ENCODE data around the gene DHCR24.

DNA sequence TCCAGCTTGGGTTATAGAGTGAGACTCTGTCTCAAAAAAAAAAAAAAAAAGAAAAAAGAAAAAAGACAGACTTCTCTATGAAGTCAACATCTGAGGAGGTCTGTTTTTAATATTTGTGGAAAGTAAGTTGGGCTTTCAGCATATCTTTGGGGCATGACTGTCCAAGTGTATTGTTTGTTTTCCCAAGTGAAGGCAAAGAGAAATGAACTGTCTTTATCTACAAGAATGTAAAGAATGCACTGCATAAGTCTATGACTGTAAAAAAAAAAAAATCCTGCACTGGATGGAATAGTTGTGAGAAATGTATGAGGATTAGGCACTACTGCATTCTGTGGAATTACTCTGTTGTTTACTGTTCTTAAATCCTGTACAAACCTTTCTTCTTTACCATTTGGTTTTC is 47.9 kb upstream of the DHCR24 start:
- TF ChIP-seq, protein P1, sequence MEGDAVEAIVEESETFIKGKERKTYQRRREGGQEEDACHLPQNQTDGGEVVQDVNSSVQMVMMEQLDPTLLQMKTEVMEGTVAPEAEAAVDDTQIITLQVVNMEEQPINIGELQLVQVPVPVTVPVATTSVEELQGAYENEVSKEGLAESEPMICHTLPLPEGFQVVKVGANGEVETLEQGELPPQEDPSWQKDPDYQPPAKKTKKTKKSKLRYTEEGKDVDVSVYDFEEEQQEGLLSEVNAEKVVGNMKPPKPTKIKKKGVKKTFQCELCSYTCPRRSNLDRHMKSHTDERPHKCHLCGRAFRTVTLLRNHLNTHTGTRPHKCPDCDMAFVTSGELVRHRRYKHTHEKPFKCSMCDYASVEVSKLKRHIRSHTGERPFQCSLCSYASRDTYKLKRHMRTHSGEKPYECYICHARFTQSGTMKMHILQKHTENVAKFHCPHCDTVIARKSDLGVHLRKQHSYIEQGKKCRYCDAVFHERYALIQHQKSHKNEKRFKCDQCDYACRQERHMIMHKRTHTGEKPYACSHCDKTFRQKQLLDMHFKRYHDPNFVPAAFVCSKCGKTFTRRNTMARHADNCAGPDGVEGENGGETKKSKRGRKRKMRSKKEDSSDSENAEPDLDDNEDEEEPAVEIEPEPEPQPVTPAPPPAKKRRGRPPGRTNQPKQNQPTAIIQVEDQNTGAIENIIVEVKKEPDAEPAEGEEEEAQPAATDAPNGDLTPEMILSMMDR (conservative IDR thresholded peaks at IDR 0.05 in 1 of 2, IDR thresholded peaks at IDR 0.05 in 1 of 2; ENCODE audit: extremely low read depth in 1 of 2, insufficient read depth in 1 of 2, low read depth in 1 of 2, low read length in 2 of 2), result no peak
- no peak for TF ChIP-seq EZH2 (IDR thresholded peaks at IDR 0.05; ENCODE audit: borderline replicate concordance, low read length)

Measured in mammary epithelial cell (primary cell).